Measurements from ENCODE around the gene ST6GAL1. TPM values are rescaled to one million over a fixed set of nuclear protein-coding genes. Genes with fewer than 3 reads are reported as not detected.
"Not testable (repeated sequence)": the region's sequence is repeated elsewhere in the genome, so short reads cannot be mapped to it uniquely, and the experiment has no call there.

ST6GAL1 gene
- polyA plus RNA-seq, 1 of the 3 experiments (the other 2 are of a cell fraction), result 3.9 TPM

- no peak overlapping the region for H2AFZ ChIP-seq (ENCODE audit: low read depth)
- WGBS (ENCODE audit: low lambda C conversion rate), result 95% methylated on average over 3 of the region's 3 CpGs
- TF ChIP-seq, protein P1, sequence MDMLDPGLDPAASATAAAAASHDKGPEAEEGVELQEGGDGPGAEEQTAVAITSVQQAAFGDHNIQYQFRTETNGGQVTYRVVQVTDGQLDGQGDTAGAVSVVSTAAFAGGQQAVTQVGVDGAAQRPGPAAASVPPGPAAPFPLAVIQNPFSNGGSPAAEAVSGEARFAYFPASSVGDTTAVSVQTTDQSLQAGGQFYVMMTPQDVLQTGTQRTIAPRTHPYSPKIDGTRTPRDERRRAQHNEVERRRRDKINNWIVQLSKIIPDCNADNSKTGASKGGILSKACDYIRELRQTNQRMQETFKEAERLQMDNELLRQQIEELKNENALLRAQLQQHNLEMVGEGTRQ (IDR thresholded peaks at IDR 0.05; ENCODE audit: borderline replicate concordance, low read depth, low read length), result no peak
- no peak for TF ChIP-seq YY1 (IDR thresholded peaks at IDR 0.05; ENCODE audit: low read depth)
- H3K27me3 ChIP-seq (ENCODE audit: insufficient read depth), result no peaks in the 10 kb centered on the region
- H3K36me3 ChIP-seq (replicated peaks in 1 of 2; ENCODE audit: control insufficient read depth in 1 of 2, insufficient read depth in 2 of 2, low read length in 1 of 2), result no peaks in the 10 kb centered on the region
- H3K9ac ChIP-seq, result no peak overlapping the region
- no peaks in the 10 kb centered on the region for H4K20me1 ChIP-seq (ENCODE audit: insufficient read depth)
- DNase-seq, result no peak
- no peak overlapping the region for H3K4me3 ChIP-seq (ENCODE audit: low read depth in 2 of 2, low read length in 1 of 2)
- POLR2A ChIA-PET, result no interaction called here
- no peaks in the 10 kb centered on the region for H3K79me2 ChIP-seq (ENCODE audit: insufficient read depth)
- no peak overlapping the region for H3K4me2 ChIP-seq
- H3K27ac ChIP-seq (ENCODE audit: low read depth in 2 of 2, low read length in 1 of 2), result no peak overlapping the region
- no peaks in the 10 kb centered on the region for H3F3A ChIP-seq (replicated peaks; ENCODE audit: insufficient read depth)
- H3K9me2 ChIP-seq, result no peaks in the 10 kb centered on the region
- peaks cover 12% of the 10 kb centered on the region; the same call in 1 of the 2 replicates for H3K9me3 ChIP-seq
- CTCF ChIA-PET, result no interaction called here
- H3K4me1 ChIP-seq (ENCODE audit: control insufficient read depth in 1 of 2, insufficient read depth in 2 of 2, low read depth in 1 of 2, low read length in 1 of 2), result no peaks in the 10 kb centered on the region
Measured at GRCh38 chr3:187005827-187006481, 75.6 kb downstream of the ST6GAL1 start.

DNA sequence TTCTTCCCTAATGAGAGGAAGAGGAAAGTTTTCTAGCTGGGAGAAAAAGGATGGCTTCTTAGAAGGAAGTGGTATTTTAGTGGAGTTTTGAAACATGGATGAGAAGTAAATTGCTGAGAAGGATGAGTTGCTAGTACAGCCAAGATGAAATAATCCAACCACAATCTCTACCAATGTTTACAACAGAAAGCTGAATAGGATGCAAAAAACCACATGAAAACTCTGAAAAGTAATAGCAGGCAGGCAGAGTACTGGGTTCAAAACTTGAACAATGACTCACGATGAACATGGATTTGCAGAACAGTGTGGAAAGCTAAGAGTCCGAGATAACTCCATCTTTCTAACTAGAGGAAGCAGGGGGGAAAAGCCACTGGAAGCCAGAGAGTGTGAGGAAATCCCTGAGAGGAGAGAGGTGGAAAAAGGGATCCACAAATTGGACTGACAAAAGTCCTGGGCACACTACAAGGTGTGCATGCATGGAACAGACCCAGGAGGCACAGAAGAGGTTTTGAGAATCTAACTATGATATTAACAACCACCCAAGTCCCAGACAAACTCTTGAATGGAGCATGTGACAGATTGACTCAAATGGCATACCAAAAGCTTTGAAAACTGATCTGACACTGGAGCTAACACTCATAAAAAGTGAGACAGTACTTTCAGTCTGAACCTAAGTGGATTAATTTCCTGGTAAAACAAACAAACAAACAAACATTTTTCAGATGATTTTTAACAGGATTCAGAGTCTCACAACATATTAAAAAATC is 76.7 kb downstream of the ST6GAL1 start:
- H4K20me1 ChIP-seq (ENCODE audit: insufficient read depth), result no peaks in the 10 kb centered on the region
- ChIA-PET CTCF (no interaction called here), POLR2A (no interaction called here)
- TF ChIP-seq ZBTB33 (IDR thresholded peaks at IDR 0.05; ENCODE audit: borderline replicate concordance, low read depth) (no peak), RXRA (IDR thresholded peaks at IDR 0.05; ENCODE audit: borderline replicate concordance, low read depth) (no peak), RAD21 (IDR thresholded peaks at IDR 0.05; ENCODE audit: low read length) (no peak), EZH2phosphoT487 (IDR thresholded peaks at IDR 0.05; ENCODE audit: borderline replicate concordance, low read depth) (no peak)
- TF ChIP-seq, protein P1 (IDR thresholded peaks at IDR 0.05; ENCODE audit: borderline replicate concordance, low read depth, low read length), result no peak
- TF ChIP-seq, protein P2, sequence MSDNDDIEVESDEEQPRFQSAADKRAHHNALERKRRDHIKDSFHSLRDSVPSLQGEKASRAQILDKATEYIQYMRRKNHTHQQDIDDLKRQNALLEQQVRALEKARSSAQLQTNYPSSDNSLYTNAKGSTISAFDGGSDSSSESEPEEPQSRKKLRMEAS (IDR thresholded peaks at IDR 0.05; ENCODE audit: low read depth), result no peak
- H3F3A ChIP-seq (replicated peaks; ENCODE audit: insufficient read depth), result no peaks in the 10 kb centered on the region
- H2AFZ ChIP-seq (ENCODE audit: low read depth), result no peak overlapping the region
- H3K9me2 ChIP-seq, result no peaks in the 10 kb centered on the region
- no peak overlapping the region for H3K4me2 ChIP-seq
- 47% methylated on average over 2 of the region's 2 CpGs for WGBS (ENCODE audit: low lambda C conversion rate)
- no peaks in the 10 kb centered on the region for H3K27me3 ChIP-seq (ENCODE audit: insufficient read depth)
- DNase-seq, result no peak
- no peaks in the 10 kb centered on the region for H3K4me1 ChIP-seq (ENCODE audit: control insufficient read depth in 1 of 2, insufficient read depth in 2 of 2, low read depth in 1 of 2, low read length in 1 of 2)
- no peak overlapping the region for H3K27ac ChIP-seq (ENCODE audit: low read depth in 2 of 2, low read length in 1 of 2)
- H3K9ac ChIP-seq, result no peak overlapping the region
- H3K4me3 ChIP-seq (ENCODE audit: low read depth in 2 of 2, low read length in 1 of 2), result no peak overlapping the region
- H3K79me2 ChIP-seq (ENCODE audit: insufficient read depth), result no peaks in the 10 kb centered on the region
- H3K36me3 ChIP-seq (replicated peaks in 1 of 2; ENCODE audit: control insufficient read depth in 1 of 2, insufficient read depth in 2 of 2, low read length in 1 of 2), result no peaks in the 10 kb centered on the region
- H3K9me3 ChIP-seq, result peaks cover 12% of the 10 kb centered on the region; the same call in 1 of the 2 replicates

- H3K4me2 ChIP-seq; DNase-seq; POLR2A ChIA-PET; H3K9ac ChIP-seq; H3K4me1 ChIP-seq (ENCODE audit: control insufficient read depth in 1 of 2, insufficient read depth in 2 of 2, low read depth in 1 of 2, low read length in 1 of 2); CTCF ChIA-PET; H3F3A ChIP-seq (replicated peaks; ENCODE audit: insufficient read depth); H3K36me3 ChIP-seq (replicated peaks in 1 of 2; ENCODE audit: control insufficient read depth in 1 of 2, insufficient read depth in 2 of 2, low read length in 1 of 2); H2AFZ ChIP-seq (ENCODE audit: low read depth); H3K79me2 ChIP-seq (ENCODE audit: insufficient read depth); H3K4me3 ChIP-seq (ENCODE audit: low read depth in 2 of 2, low read length in 1 of 2); H3K9me2 ChIP-seq; H3K27me3 ChIP-seq (ENCODE audit: insufficient read depth); H3K27ac ChIP-seq (ENCODE audit: low read depth in 2 of 2, low read length in 1 of 2); H4K20me1 ChIP-seq (ENCODE audit: insufficient read depth): not testable (repeated sequence)
- H3K9me3 ChIP-seq, result peaks cover 12% of the 10 kb centered on the region; the same call in 1 of the 2 replicates
- WGBS (ENCODE audit: low lambda C conversion rate), result 87% methylated on average over 3 of the region's 3 CpGs
Measured at GRCh38 chr3:187010382-187010781, 80.1 kb downstream of the ST6GAL1 start.

All from SK-N-SH (cell line).